Esophagus muscularis mucosa (tissue), 4 donors: ENCODE measurements around the gene S100A3. TPM values are rescaled to one million over a fixed set of nuclear protein-coding genes. Genes with fewer than 3 reads are reported as not detected.

Source experiments
- DNase-seq: peaks from one replicate; pipeline ENCODE4 v3.0.0-alpha.2; 2017; ENCODE audit errors: extremely low spot score
- H3K27ac ChIP-seq, 4 donors: fragments of 200-600 bp; sonication (generic); replicated peaks in 1 of 4; 1 replicate in 3 of 4; 2 replicates in 1 of 4; pipeline ENCODE4 v1.5.1; 2016 to 2019; ENCODE audit warnings: mild to moderate bottlenecking in 1 of 4
- H3K27me3 ChIP-seq, 4 donors: fragments of 200-600 bp; sonication (generic); one replicate each; pipeline versions ENCODE4 v1.5.1 to v1.6.0; 2016 to 2019
- H3K36me3 ChIP-seq, 4 donors: fragments of 200-600 bp; sonication (generic); one replicate each; pipeline ENCODE4 v1.5.1; 2016 to 2019
- H3K4me1 ChIP-seq, 4 donors: fragments of 200-600 bp; sonication (generic); one replicate each; pipeline ENCODE4 v1.5.1; 2016 to 2019
- H3K4me3 ChIP-seq, 4 donors: fragments of 200-600 bp; sonication (generic); 1 replicate in 2 of 4; 2 replicates in 2 of 4; pipeline ENCODE4 v1.5.1; 2016 to 2019; ENCODE audit warnings: mild to moderate bottlenecking in 4 of 4, moderate library complexity in 1 of 4
- H3K9me3 ChIP-seq, 4 donors: fragments of 200-600 bp; sonication (generic); 1 replicate in 3 of 4; 2 replicates in 1 of 4; pipeline ENCODE4 v1.5.1; 2016 to 2019
- CTCF ChIP-seq, 3 experiments: fragments of 200-600 bp in 2 of 3; fragments of 450-650 bp in 1 of 3; sonication (generic) in 2 of 3; IDR thresholded peaks; one replicate each; pipeline ENCODE4 v1.5.1; 2017 to 2019; ENCODE audit warnings: antibody characterized with exemption in 3 of 3, mild to moderate bottlenecking in 2 of 3, moderate library complexity in 1 of 3
- EP300 ChIP-seq: sonication (generic); formaldehyde crosslinking; IDR thresholded peaks from one replicate; pipeline ENCODE4 v1.6.1; 2017; ENCODE audit warnings: antibody characterized with exemption
- POLR2A ChIP-seq: fragments of 450-650 bp; IDR thresholded peaks from one replicate; pipeline ENCODE4 v1.6.1; 2017; ENCODE audit warnings: antibody characterized with exemption, moderate library complexity, mild to moderate bottlenecking, low read depth
- POLR2AphosphoS5 ChIP-seq, 2 donors: sonication (generic); formaldehyde crosslinking; IDR thresholded peaks; one replicate each; pipeline ENCODE4 v1.6.1; 2017; ENCODE audit warnings: antibody characterized with exemption in 2 of 2
- WGBS: methylation state at CpG from one replicate; pipeline ENCODE4 v1.1.5; 2018; 5-methylcytosine and 5-hydroxymethylcytosine counted together
- intact Hi-C: fragments of 100-400 bp; cut with DNase I; formaldehyde crosslinking; loops from one replicate; pipeline ENCODE4 v1.15.1; 2023
- total RNA-seq, 4 donors: library from RNA; depleted of rRNA; stranded (reverse); fragments of >200 nt; gene quantifications; one replicate each; pipeline versions ENCODE4 v1.1.0 to v1.2.1, GENCODE V29; 2016

The S100A3 gene
- total RNA-seq, 4 donors from 2014 or later: 2.1 to 4.2 (median 2.7) TPM; not detected in 1

DNA sequence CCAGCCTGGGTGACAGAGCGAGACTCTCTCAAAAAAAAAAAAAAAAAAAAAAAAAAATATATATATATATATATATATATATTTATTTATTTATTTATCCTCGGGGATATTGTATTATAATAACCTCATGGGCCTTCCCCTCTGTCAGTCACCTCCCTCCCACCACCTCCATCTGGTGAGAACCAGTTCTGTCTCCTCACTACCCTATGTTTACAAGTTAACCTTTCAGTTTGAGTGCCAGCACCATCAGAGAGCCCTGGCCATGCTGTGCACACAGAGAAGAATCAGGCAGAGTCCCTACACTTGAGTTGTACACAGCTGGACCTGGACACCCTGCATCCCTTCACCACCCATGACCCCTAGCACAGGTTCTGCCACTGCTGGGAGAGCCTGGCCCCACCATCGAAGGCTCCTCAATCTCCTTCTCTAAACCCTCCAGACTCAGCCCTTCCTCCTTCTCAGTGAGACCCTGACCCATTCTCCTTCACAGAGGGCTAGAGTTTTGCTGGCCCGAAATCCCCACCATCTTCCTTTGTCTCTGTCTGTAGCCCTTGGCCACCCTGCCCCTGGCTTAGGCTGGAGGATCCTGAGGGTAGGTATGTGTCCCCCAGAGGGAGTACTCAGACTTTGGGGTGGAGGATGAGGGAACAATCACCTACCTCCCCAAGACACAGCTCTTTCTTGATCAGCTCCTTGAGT, 9.5 kb downstream of the S100A3 start:
- Histone ChIP-seq H3K4me1 (peaks cover 22 to 54% (median 51%) of the 10 kb centered on the region in 4 donors), H3K36me3 (peaks cover 0 to 11% (median under 1%) of the 10 kb centered on the region in 4 donors), H3K9me3 (no peaks in the 10 kb centered on the region), H3K4me3 (no peak overlapping the region), H3K27me3 (no peaks in the 10 kb centered on the region), H3K27ac (no peak overlapping the region)
- WGBS: 87% methylated on average over 4 of the region's 4 CpGs
- TF ChIP-seq CTCF (IDR thresholded peaks at IDR 0.05) (no peak), POLR2AphosphoS5 (IDR thresholded peaks at IDR 0.05) (no peak), POLR2A (no peak), EP300 (no peak)
- DNase-seq: no peak
- intact Hi-C loops: no loop called here

DNA sequence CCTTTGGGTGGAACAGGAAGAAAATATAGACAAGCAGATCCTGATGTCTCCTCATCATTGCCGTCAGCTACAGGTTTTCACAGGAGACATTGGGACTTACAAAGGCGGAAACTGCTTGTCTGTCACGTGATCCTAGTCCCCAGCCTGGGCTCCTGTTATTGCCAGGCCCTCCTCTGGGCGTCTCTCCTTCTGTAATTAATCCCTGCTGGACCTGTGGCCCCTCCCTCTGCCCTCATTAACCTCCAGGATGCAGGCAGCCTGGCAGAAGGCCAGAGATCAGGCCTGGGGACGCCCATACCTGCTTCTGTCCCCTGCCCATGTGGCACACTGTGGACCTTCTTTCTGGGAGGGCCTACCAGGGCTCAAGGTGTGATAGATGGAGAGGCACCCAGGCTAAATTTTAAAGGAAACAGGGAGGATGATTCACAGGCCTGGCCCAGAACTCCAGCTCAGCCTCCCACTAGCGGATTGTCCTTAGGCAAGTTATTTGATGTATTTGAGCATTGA, 10.7 kb downstream of the S100A3 start:
- peaks cover 0 to 8% (median 4%) of the 10 kb centered on the region in 4 donors for H3K36me3 ChIP-seq
- no peaks in the 10 kb centered on the region for H3K27me3 ChIP-seq
- no peaks in the 10 kb centered on the region for H3K9me3 ChIP-seq
- H3K4me3 ChIP-seq: no peak overlapping the region
- intact Hi-C loops: no loop called here
- 82% methylated on average over 6 of the region's 6 CpGs for WGBS
- peak overlapping the region in 1 of 4 donors; percentile 5 for H3K27ac ChIP-seq
- peaks cover 22 to 54% (median 51%) of the 10 kb centered on the region in 4 donors for H3K4me1 ChIP-seq
- DNase-seq: no peak
- no peak for TF ChIP-seq POLR2AphosphoS5 (IDR thresholded peaks at IDR 0.05)
- TF ChIP-seq CTCF (IDR thresholded peaks at IDR 0.05): no peak
- TF ChIP-seq EP300: no peak
- TF ChIP-seq POLR2A: no peak

GRCh38 chr1:153537376-153537730, 11.7 kb downstream of the S100A3 start:
- no peak for TF ChIP-seq POLR2A
- no peak for TF ChIP-seq POLR2AphosphoS5 (IDR thresholded peaks at IDR 0.05)
- TF ChIP-seq EP300: no peak
- TF ChIP-seq CTCF (IDR thresholded peaks at IDR 0.05): no peak
- peak overlapping the region in 3 of 4 donors; percentile 96 to 99 (median 96) for H3K27ac ChIP-seq
- peaks cover 0 to 7% (median 3%) of the 10 kb centered on the region in 4 donors for H3K36me3 ChIP-seq
- WGBS: 94% methylated on average over 6 of the region's 6 CpGs
- DNase-seq: no peak
- no peaks in the 10 kb centered on the region for H3K9me3 ChIP-seq
- no peaks in the 10 kb centered on the region for H3K27me3 ChIP-seq
- H3K4me3 ChIP-seq: no peak overlapping the region
- intact Hi-C loops: no loop called here
- peaks cover 32 to 54% (median 52%) of the 10 kb centered on the region in 4 donors for H3K4me1 ChIP-seq

GRCh38 chr1:153536671-153537375, 12.2 kb downstream of the S100A3 start:
- intact Hi-C loops: no loop called here
- H3K4me3 ChIP-seq: peak overlapping the region; percentile 70 to 91 (median 85)
- TF ChIP-seq POLR2A: no peak
- no peak for TF ChIP-seq CTCF (IDR thresholded peaks at IDR 0.05)
- TF ChIP-seq POLR2AphosphoS5 (IDR thresholded peaks at IDR 0.05): no peak
- no peak for TF ChIP-seq EP300

More at GRCh38 chr1:153536671-153537375, 12.2 kb downstream of the S100A3 start:
- DNase-seq: no peak
- Histone ChIP-seq H3K27ac (peak overlapping the region; percentile 96 to 99 (median 97)), H3K36me3 (peaks cover 0 to 7% (median 3%) of the 10 kb centered on the region in 4 donors), H3K27me3 (no peaks in the 10 kb centered on the region), H3K9me3 (no peaks in the 10 kb centered on the region), H3K4me1 (peaks cover 34 to 54% (median 52%) of the 10 kb centered on the region in 4 donors)
- WGBS: 80% methylated on average over 9 of the region's 9 CpGs
